T-cell (primary cell): ENCODE data around the gene GUCA1A. TPM values are rescaled to one million over a fixed set of nuclear protein-coding genes. Genes with fewer than 3 reads are reported as not detected.
"Not testable (repeated sequence)": the region's sequence is repeated elsewhere in the genome, so short reads cannot be mapped to it uniquely, and the experiment has no call there.

Source experiments
- ATAC-seq, 4 experiments: fragments of 200-7000 bp in 3 of 4; fragments of 150-1000 bp in 1 of 4; cut with Tn5 transposase; replicated peaks in 1 of 4; 1 replicate in 3 of 4; 2 replicates in 1 of 4; pipeline ENCODE4 v1.10.0; 2021; ENCODE audit warnings: moderate library complexity in 3 of 4, mild to moderate bottlenecking in 2 of 4, moderate number of reproducible peaks in 1 of 4
- CTCF ChIA-PET, 2 donors: fragments of 300-600 bp; sonication (Branson Sonifier 250); formaldehyde crosslinking; loops; one replicate each; lab custom pipeline; 2022; ENCODE audit warnings: antibody characterized with exemption in 2 of 2; lab: Charles Lee
- POLR2A ChIA-PET, 2 donors: fragments of 300-600 bp; sonication (Branson Sonifier 250); formaldehyde crosslinking; loops; one replicate each; lab custom pipeline; 2022; ENCODE audit warnings: antibody characterized with exemption in 2 of 2; lab: Charles Lee
- DNase-seq, 35 experiments: peaks; one replicate each; pipeline versions ENCODE4 v3.0.0 to v3.0.0-alpha.2; 2013 to 2023
- H3K27ac ChIP-seq: one replicate; pipeline ENCODE4 v1.5.1; 2013; ENCODE audit warnings: low read length
- H3K27me3 ChIP-seq, 2 experiments: replicated peaks in 1 of 2; 1 replicate in 1 of 2; 2 replicates in 1 of 2; pipeline versions ENCODE4 v1.6.1 to v1.7.0; 2013; ENCODE audit warnings: low read length in 1 of 2, mixed read lengths in 1 of 2; ENCODE audit not compliant: control insufficient read depth in 2 of 2, insufficient read depth in 2 of 2; ENCODE audit errors: extremely low read depth in 1 of 2
- H3K36me3 ChIP-seq, 2 donors: 1 replicate in 1 of 2; 2 replicates in 1 of 2; pipeline versions ENCODE4 v1.6.1 to v1.7.0; 2013; ENCODE audit warnings: low read length in 1 of 2; ENCODE audit not compliant: control insufficient read depth in 2 of 2, insufficient read depth in 1 of 2; ENCODE audit errors: extremely low read depth in 1 of 2
- H3K4me1 ChIP-seq, 2 experiments: 1 replicate in 1 of 2; 2 replicates in 1 of 2; pipeline versions ENCODE4 v1.6.1 to v1.7.0; 2013; ENCODE audit warnings: low read length in 2 of 2, mixed read lengths in 1 of 2; ENCODE audit not compliant: insufficient read depth in 2 of 2, control insufficient read depth in 1 of 2; ENCODE audit errors: extremely low read depth in 1 of 2
- H3K4me3 ChIP-seq, 2 donors: 1 replicate in 1 of 2; 2 replicates in 1 of 2; pipeline versions ENCODE4 v1.5.1 to v1.7.0; 2013; ENCODE audit warnings: mild to moderate bottlenecking in 2 of 2, low read length in 1 of 2, moderate library complexity in 1 of 2; ENCODE audit not compliant: control insufficient read depth in 1 of 2; ENCODE audit errors: extremely low read depth in 1 of 2
- H3K9me3 ChIP-seq: 2 replicates; pipeline ENCODE4 v1.7.0; 2013
- H3K27ac Mint-ChIP-seq, 2 donors: one replicate each; pipeline ENCODE4 v1.8.0; 2020 to 2021; ENCODE audit warnings: mild to moderate bottlenecking in 2 of 2, mixed read lengths in 2 of 2
- H3K27me3 Mint-ChIP-seq, 2 donors: one replicate each; pipeline ENCODE4 v1.8.0; 2021 to 2022; ENCODE audit warnings: mixed read lengths in 2 of 2
- H3K36me3 Mint-ChIP-seq: one replicate; pipeline ENCODE4 v1.8.0; 2021; ENCODE audit warnings: mixed read lengths
- H3K4me1 Mint-ChIP-seq, 3 donors: one replicate each; pipeline ENCODE4 v1.8.0; 2020 to 2022; ENCODE audit warnings: mixed read lengths in 3 of 3, mild to moderate bottlenecking in 1 of 3
- H3K4me3 Mint-ChIP-seq, 3 donors: one replicate each; pipeline ENCODE4 v1.8.0; 2020 to 2022; ENCODE audit warnings: mild to moderate bottlenecking in 3 of 3, mixed read lengths in 3 of 3, moderate library complexity in 3 of 3
- H3K9me3 Mint-ChIP-seq, 3 donors: one replicate each; pipeline ENCODE4 v1.8.0; 2020 to 2022; ENCODE audit warnings: mixed read lengths in 3 of 3
- WGBS: methylation state at CpG from one replicate; pipeline ENCODE4 v1.1.5; 2013; ENCODE audit warnings: missing lambda C conversion rate; ENCODE audit not compliant: insufficient coverage; 5-methylcytosine and 5-hydroxymethylcytosine counted together
- total RNA-seq, 35 experiments: library from RNA in 6 of 35; stranded (reverse) in 6 of 35; fragments of 120-200 nt in 1 of 35; gene quantifications; one replicate each; pipeline versions ENCODE4 v1.2.1 to v1.2.4 and lab custom pipeline; 2013 to 2026

The GUCA1A gene
- total RNA-seq, 5 donors from 2014 or later (not counting 1 experiment from before 2014, with no cell fraction given) = not detected

DNA sequence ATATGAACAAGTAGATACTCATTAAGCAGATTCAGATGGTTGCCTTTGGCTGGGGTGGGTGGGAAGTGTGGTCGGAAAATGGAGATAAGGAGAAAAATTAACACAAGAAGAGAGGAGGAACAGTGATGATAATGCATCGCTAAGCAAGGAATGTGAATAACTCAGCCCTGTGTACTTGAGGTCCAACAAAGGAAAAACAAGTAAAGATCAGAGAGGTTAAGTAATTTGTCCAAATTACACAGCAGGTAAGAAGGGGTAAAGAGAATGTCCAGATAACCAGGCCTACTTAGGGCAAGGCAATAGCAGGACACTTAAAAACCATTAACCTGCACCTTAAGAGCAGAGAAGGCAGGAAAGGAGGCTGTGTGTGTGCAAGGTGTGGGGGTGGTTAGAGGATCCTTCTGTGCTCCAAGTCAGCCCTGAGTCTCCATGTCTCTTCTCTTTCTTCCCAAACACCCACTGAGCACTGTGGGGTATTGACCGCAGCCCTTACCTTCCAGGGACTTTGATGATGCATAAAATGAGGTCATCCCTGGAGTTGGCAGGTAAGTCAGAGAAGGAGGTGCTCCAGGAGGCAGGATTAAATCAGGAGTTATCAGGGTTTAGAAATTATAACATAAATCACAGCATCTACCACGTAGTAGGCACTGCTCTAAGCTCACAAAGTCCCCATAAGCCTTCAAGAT is 20.5 kb upstream of the GUCA1A start:
- not testable (repeated sequence) for ATAC-seq, H3K27ac Mint-ChIP-seq, H3K36me3 Mint-ChIP-seq

DNA sequence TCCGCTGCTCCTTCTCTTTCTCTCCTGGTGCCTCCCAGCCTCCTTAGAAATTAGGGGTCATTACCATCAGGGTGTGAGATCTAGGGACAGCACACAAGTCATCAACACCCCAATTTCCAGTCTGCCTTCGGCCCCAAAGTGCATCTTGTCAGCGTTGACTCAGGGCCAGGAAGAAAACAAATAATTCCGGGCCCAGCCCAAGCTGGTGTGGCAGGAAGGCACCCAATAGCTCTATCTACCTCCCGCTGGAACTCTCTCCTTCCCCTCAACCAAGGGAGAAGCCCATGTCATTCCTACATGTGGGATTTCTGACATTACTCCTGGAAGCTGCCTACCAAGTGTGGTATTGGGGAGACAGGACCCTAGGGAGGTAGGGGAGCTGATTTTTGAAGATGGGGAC is 19.2 kb upstream of the GUCA1A start:
- Mint-ChIP-seq H3K4me3 (no peak overlapping the region), H3K9me3 (no peaks in the 10 kb centered on the region), H3K27me3 (no peaks in the 10 kb centered on the region), H3K4me1 (no peaks in the 10 kb centered on the region), H3K36me3 (no peaks in the 10 kb centered on the region), H3K27ac (no peak overlapping the region)
- H3K9me3 ChIP-seq = no peaks in the 10 kb centered on the region
- H3K36me3 ChIP-seq = no peaks in the 10 kb centered on the region
- no peak overlapping the region for H3K27ac ChIP-seq
- DNase-seq (no peak), ATAC-seq (no peak)
- H3K4me1 ChIP-seq = no peaks in the 10 kb centered on the region
- WGBS = 90% methylated on average over 2 of the region's 5 CpGs
- H3K27me3 ChIP-seq = peaks cover 0 to 14% of the 10 kb centered on the region in 2 experiments
- ChIA-PET POLR2A (no interaction called here), CTCF (no interaction called here)
- H3K4me3 ChIP-seq = no peak overlapping the region

More for the DNA sequence above, 20.5 kb upstream of the GUCA1A start:
- H3K27ac ChIP-seq, H3K4me3 ChIP-seq, H3K4me1 Mint-ChIP-seq, H3K4me1 ChIP-seq, H3K9me3 ChIP-seq, DNase-seq, H3K4me3 Mint-ChIP-seq, H3K27me3 Mint-ChIP-seq, H3K36me3 ChIP-seq, H3K9me3 Mint-ChIP-seq, CTCF ChIA-PET, POLR2A ChIA-PET, H3K27me3 ChIP-seq: not testable (repeated sequence)
- 90% methylated on average over 2 of the region's 4 CpGs for WGBS

DNA sequence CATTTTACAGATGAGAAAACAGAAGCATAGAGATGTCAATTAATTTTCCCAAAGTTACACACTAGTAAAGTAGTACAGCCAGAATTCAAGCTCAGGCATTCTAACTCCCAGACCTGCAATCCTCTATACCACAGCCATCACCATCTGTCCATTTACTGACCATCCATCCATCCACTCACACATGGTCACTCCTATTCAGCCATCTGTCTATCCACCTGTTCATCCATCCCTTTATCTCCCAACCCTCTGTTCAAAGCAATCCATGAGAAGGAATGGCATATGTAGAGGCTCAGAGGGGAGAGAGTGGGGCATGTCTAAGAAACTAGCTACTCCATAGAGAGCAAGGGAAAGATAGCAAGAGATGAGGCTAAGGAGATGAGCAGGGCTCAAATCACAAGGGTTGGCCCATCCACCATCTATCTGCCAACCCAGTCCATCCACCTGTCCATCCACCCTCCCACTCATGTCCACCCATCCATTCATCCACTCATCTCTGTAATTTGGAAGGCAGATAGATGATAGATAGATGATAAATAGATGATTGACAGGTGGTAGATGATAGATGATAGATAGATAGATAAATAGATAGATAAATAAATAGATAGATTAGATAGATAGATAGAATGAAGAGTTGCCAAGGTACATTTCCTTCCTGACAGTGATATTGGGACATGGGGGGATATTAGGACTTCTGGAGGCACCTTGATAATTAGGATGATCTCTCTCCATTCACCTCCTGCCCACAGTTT is 18.5 kb upstream of the GUCA1A start:
- no peaks in the 10 kb centered on the region for H3K4me1 Mint-ChIP-seq
- H3K4me3 Mint-ChIP-seq = no peak overlapping the region
- Histone ChIP-seq H3K36me3 (no peaks in the 10 kb centered on the region), H3K4me3 (no peak overlapping the region), H3K27me3 (peaks cover 0 to 21% of the 10 kb centered on the region in 2 experiments), H3K27ac (no peak overlapping the region), H3K4me1 (no peaks in the 10 kb centered on the region), H3K9me3 (no peaks in the 10 kb centered on the region)
- H3K36me3 Mint-ChIP-seq = no peaks in the 10 kb centered on the region
- no peaks in the 10 kb centered on the region for H3K9me3 Mint-ChIP-seq
- DNase-seq (no peak), ATAC-seq (no peak)
- POLR2A ChIA-PET = no interaction called here
- no peaks in the 10 kb centered on the region for H3K27me3 Mint-ChIP-seq
- H3K27ac Mint-ChIP-seq = no peak overlapping the region
- CTCF ChIA-PET = no interaction called here

DNA sequence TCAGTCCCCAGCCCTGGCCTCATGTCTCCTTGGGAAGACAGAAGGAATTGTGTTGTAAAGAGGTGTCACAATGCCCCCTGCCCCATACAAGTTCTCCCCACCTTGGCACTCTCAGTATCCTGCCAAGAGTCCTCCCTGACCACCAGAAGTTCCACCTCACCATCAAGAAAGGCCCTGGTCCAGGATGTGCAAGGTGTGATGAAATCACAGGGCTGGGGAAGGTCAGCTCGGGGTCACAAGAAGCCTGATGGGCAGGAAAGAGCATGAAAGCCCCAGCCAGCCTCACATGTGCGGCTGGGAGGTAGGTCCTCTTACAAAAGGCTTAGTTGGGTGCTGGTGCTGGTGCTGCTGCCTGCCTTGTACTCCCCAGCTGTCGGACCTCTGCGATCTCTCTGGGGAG is 17.9 kb upstream of the GUCA1A start:
- ChIA-PET CTCF (no interaction called here), POLR2A (interaction anchor here in 1 of 2 donors (0.6 kb wide), 1 partner anchor 205 kb away, joined by 3 read pairs; no protein-coding TSS in a partner anchor)
- H3K27me3 Mint-ChIP-seq = no peaks in the 10 kb centered on the region

DNA sequence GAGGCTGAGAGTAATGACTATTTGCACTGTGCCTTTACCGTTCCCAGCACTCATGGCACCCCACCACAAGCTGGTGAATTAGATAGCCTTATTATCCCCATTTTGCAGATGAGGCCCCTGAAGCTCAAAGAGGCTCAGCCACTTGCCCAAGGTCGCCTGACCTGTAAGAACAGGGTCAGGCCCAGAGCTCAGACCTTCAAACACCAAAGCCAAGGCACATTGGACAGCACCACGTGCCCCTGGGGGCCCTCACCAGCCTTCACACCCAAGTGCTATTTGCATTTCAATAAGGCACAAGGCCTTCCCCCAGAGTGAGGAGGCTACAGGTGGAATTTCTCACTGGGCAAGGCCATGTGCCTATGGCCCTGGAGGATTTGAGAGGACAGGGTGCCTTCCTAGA is 16.5 kb upstream of the GUCA1A start:
- Mint-ChIP-seq H3K9me3 (no peaks in the 10 kb centered on the region), H3K4me1 (no peaks in the 10 kb centered on the region), H3K36me3 (no peaks in the 10 kb centered on the region), H3K4me3 (no peak overlapping the region), H3K27ac (no peak overlapping the region), H3K27me3 (peaks cover under 1 to 6% of the 10 kb centered on the region in 2 donors)
- H3K9me3 ChIP-seq = no peaks in the 10 kb centered on the region
- peaks cover 0 to 23% of the 10 kb centered on the region in 2 experiments for H3K27me3 ChIP-seq
- H3K4me1 ChIP-seq = no peaks in the 10 kb centered on the region
- DNase-seq (no peak), ATAC-seq (no peak)
- H3K4me3 ChIP-seq = no peak overlapping the region
- WGBS = 63% methylated on average over 2 of the region's 3 CpGs
- ChIA-PET POLR2A (interaction anchor here in 1 of 2 donors (0.6 kb wide), 1 partner anchor 60 kb away, joined by 3 read pairs; no protein-coding TSS in a partner anchor), CTCF (interaction anchor here (0.6 to 0.7 kb wide), 2 partner anchors 12 to 334 kb away, joined by 3 read pairs; no protein-coding TSS in a partner anchor)
- no peak overlapping the region for H3K27ac ChIP-seq
- no peaks in the 10 kb centered on the region for H3K36me3 ChIP-seq

More for the DNA sequence above, 17.9 kb upstream of the GUCA1A start:
- Mint-ChIP-seq H3K9me3 (no peaks in the 10 kb centered on the region), H3K4me3 (no peak overlapping the region), H3K4me1 (no peaks in the 10 kb centered on the region), H3K36me3 (no peaks in the 10 kb centered on the region), H3K27ac (no peak overlapping the region)
- Histone ChIP-seq H3K27ac (no peak overlapping the region), H3K27me3 (peaks cover 0 to 22% of the 10 kb centered on the region in 2 experiments), H3K9me3 (no peaks in the 10 kb centered on the region), H3K4me3 (no peak overlapping the region), H3K36me3 (no peaks in the 10 kb centered on the region), H3K4me1 (no peaks in the 10 kb centered on the region)
- 71% methylated on average over 1 of the region's 4 CpGs for WGBS
- no peak for DNase-seq
- no peak for ATAC-seq

DNA sequence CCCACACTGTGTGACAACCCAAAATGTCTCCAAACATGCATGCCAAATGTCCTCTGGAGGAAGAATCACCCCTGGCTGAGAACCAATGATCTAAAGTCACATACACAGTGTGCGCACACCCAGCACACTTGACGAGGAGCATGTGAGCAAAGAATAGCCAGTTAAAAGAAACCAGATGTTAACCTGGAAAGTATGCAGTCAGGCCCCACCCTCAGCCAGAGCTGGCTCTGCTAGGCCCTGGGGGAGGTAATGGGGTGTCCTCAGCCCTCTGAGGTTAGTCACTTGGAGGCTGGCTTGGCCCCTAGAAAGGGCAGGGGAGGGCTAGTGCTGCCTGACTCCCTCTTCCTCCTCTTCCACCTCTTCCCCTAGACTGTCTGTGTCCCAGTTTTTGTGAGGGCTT is 15.2 kb upstream of the GUCA1A start:
- no peak overlapping the region for H3K27ac Mint-ChIP-seq
- Histone ChIP-seq H3K27ac (no peak overlapping the region), H3K27me3 (peaks cover 0 to 29% of the 10 kb centered on the region in 2 experiments), H3K36me3 (no peaks in the 10 kb centered on the region), H3K4me3 (no peak overlapping the region), H3K9me3 (no peaks in the 10 kb centered on the region), H3K4me1 (no peaks in the 10 kb centered on the region)
- H3K36me3 Mint-ChIP-seq = no peaks in the 10 kb centered on the region
- DNase-seq (no peak), ATAC-seq (no peak)
- no CpG with 5 or more reads among the region's 2 CpGs for WGBS
- H3K27me3 Mint-ChIP-seq = peaks cover 4 to 7% of the 10 kb centered on the region in 2 donors
- H3K4me3 Mint-ChIP-seq = no peak overlapping the region
- no peaks in the 10 kb centered on the region for H3K4me1 Mint-ChIP-seq
- H3K9me3 Mint-ChIP-seq = no peaks in the 10 kb centered on the region
- POLR2A ChIA-PET = no interaction called here
- CTCF ChIA-PET = no interaction called here
